GM18502 (cell line): ENCODE results near the gene RGS12.
"Not testable (repeated sequence)": the region's sequence is repeated elsewhere in the genome, so short reads cannot be mapped to it uniquely, and the experiment has no call there.

Experiments used
- ATAC-seq: cut with Tn5 transposase; IDR thresholded peaks from one replicate; pipeline ENCODE4 v1.9.1; 2021; ENCODE audit warnings: mild to moderate bottlenecking; ENCODE audit not compliant: unreplicated experiment, poor library complexity

Gene RGS12

DNA sequence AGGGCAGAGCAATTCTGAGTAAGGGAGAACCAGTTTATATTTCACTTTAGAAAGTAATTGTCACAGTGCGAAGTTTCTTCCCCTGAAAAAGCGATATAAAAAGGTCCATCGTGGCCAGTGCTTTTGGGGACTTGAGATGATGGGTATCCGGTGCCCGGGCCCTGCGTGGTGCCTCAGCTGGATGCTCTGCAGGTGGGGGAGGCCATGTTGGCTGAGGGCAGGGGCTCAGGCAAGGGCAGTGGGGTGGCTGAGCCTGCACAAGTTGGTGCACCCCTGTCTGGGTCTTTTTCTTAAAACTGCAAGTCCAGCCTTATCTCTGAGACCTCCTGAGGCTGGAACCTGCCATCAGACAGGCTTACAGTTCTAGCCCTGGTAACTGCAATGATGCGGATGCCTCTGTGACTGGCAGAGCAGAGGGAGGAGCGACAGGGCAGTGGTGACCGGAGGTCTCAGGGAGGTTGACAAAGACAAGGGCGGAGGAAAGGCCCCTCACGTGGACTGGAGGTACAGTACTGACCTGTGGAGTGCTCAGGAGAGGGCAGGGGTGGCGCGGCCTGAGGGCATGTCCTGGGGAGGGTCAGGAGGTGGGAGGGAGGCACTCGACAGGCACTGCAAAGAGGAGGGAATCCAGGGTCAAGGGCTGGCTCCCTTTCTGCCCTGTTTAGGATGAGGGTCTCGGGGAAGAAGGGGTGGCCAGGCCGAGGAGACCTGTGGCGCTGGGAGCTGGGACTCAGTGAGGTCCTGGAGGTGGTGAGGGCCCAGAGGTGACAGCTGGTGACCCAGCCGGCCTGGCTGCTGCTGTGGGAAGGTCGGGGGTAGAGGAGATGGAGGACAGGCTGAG, 1.8 kb downstream of the RGS12 start:
- no peak for ATAC-seq

DNA sequence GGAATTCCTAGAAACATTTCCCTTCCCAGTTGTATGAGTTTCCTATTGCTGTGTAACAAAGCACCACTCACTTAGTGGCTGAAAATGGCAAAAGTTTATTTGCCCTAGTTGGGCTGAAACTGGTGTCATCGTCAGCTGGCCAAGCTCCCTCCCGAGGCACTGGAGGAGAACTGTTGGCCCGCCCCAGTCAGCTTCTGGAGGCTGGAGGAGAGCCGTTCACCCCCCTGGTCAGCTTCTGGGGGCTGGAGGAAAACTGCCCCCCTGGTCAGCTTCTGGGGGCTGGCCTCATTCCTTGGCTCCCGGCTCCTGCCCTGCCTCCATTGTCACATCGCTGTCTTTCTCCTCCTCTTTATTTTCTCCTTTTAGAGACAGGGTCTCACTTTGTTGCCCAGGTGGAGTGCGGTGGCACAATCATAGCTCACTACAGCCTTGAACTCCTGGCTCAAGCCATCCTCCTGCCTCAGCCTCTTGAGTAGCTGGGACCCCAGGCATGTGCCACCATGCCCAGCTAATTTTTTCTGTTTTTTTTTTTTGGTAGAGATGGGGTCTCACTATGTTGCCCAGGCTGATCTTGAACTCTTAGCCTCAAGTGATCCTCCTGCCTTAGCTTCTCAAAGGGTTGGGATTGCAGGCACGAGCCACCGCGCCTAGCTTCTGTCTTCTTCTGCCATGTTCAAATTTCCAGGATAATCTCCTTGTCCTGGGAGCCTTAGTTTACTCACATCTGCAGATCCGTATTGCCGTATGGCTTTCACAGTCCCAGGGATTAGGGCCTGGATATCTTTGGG, 3.2 kb downstream of the RGS12 start:
- ATAC-seq = no peak

DNA sequence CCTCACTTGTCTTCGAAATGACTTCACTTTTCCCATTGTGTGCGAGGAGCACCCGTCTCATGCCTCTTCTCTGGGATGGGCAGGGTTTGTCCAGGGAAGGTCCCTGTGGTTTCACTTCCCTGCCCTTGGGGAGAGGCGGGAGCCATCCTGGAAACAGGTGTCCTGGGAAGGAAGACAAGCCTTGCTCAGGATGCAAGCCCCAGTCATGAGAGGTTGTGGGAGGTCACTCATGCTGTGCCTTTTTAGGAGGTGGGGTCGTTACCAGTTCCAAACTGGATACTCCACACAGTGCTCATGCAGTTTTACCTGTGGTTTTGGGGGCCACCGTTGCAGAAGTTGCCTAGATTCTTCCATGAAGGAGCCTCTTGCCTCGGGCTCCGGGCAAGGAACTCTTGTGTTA, 3.8 kb downstream of the RGS12 start:
- no peak for ATAC-seq

DNA sequence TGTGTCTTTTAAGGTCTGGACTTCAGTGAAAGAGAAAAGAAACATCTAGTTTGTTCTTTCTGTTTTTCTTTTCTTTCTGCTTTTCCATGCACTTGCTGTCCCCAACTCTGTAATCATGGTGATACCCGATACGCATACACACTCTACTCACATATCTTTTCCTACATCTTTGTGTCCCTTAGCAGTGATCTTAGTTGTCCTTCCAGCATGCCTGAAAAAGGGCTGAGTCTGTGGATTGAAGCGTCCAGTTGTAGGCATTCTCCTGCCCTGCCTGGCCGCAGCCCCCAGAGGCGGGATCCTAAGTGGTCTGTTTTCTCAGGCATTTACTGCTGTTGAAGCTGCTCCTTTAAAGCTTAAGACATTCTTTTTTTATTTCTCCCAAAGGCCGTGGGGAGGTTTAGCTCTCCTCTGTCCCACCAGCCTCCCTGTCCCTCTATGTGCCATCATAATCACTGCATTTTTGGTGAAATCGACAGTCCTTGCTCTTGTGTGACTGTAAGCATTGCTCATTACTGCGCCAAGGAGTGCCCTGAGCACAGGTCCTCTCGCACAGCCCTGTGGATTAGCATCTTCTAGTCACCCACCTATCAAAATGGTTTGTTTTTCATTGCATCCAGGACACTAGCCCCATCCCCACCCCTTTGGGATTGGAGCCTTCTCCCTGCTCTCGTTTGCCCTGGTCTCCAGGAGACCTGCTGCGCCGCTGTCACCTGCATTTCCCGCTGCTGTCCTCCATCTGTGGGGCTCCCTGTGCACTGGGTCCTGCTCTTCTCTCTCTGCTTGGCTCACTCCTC, 4.4 kb downstream of the RGS12 start:
- no peak for ATAC-seq

DNA sequence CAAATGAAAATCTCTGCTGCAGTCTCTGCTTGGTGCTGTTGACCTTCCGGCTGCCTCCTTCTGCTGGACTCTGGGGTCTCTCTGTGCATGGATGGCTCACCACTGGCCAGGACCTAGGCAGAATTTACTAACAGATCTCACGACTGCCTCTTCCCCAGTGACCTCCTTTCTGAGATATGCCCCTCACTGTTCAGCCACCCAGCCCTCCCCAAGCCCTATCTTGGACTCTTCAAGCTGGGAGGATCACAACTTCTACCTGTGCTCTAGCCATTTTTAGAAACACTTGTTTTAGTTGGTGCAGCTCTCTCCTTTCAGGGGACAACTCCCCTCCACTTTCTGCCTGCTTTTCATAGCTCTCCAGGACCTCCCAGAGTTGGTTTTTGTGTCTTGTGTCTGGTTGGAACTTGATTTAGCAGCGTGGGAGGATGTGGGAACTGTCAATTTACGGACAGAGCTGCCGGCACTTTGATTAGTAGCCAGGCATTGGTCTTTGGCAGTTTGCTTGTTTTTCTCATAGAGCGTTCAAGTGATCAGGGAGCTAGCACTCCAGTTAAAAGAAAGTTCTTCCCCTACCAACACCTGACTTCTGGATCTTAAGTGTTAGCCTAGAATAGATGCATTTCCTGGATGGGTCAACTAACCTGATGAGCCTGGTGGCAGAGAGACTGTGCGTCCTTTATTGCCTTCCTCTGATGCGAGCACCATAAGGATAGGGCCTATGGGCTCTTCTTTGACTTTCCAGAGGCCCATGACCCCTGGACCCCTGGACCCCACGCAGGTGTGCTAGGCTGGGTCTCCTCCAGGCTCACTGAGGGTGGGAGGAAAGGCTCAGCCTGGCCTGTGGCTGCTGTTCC, 6.5 kb downstream of the RGS12 start:
- no peak for ATAC-seq

DNA sequence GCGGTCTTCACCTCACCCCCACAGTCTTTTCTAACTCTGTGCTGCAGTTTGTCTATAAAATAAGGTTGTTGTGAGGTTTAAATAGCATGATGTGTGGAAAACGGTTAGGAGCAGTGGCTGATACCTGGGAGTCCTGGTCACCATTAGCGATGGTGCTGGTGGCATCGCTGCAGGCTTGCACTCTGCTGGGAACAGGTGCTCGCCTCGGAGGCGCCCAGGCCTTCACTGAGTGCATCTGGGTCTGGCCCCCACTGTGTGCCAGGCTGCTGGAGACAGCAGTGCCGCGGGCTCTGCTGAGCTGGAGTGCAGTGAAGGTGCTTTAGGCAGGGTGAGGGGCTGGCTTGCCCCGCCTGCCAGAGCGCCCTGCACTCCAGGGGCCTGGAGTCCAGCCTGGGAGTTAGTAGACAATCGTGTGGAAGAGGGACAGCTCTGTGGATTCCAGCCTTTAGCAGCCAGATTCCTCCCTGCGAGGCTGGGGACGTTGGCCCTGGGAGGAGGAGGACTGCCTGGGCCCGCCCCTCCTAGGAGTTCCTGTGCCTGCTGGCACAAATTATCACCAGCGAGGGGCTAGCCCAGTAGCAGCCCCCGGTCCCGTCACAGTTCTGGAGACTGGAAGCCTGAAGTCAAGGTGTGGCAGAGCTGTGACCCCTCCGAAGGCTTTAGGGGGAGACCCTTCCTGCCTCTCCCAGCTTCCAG, 7.3 kb downstream of the RGS12 start:
- ATAC-seq = no peak

DNA sequence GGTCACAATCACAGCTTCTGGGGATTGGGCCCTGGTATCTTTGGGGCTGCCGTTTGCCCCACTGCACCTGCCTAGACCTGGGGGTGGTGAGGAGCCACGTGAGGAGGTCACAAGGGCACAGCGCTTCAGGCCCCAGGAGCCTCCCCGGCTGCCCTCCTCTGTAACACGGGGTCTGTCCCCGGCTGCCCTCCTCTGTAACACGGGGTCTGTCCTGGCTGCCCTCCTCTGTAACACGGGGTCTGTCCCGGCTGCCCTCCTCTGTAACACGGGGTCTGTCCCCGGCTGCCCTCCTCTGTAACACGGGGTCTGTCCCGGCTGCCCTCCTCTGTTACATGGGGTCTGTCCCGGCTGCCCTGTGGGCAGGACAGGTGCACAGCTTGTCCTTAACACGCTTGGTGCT, 8.1 kb downstream of the RGS12 start:
- not testable (repeated sequence) for ATAC-seq

DNA sequence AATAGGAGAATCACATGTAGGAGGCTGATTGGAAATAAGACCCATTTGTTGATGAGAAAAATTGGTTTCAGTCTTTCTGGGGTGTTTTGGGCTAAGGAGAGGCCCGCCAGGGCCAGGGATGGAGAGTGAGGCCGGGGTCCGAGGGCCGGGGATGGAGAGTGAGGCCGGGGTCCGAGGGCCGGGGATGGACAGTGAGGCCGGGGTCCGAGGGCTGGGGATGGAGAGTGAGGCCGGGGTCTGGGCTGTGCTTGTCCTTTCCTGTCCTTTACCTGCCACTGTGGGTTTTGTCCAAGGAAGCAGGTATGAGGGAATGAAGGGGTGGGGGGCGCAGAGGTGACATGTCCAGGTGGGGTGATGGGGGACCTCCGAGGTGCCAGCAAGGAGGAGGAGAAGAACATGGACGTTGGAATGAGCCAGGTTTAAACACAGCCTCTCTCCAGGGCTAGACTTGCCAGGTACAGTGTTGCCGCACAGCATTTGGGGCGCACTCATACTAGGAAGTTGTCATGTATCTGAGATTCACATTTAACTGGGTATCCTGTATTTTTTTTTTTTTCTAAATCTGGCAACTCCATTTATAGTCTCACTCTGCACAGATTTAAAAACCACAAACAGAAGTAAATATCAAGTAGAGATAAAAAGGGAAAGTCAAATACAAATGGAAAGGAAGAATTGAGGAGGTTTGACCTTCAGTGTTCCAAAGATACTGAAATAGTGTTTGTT, 8.8 kb downstream of the RGS12 start:
- ATAC-seq = no peak

DNA sequence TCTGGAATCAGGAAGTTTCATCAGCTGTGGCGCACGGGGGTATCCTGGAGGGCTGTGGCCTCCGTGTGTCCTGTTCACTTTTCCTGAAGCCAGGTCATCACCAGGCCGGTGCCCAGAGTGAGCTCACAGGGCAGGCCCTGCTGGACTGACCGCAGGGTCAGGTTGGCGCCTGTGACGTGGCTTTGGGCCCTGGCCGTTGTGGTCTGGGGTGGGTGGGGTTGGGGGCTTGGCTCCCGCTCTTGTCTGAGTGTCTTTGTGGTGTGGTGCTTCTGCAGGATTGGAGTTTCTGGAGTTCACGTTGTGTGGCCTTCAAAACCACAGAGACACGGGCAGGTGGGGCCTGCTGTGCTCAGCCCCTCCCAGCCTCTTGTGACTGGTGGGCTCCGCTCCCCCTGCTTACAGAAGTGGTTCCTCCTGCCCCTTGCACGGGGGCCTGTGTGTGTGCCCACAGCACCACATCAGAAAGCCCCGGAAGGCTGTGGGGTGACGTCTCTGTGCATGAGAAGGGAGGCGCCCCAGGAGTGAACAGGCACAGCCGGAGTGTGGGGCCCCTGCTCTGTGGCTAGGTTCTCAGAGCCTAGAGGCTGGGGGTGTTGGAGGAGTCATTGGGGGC, 9.5 kb downstream of the RGS12 start:
- ATAC-seq = no peak

DNA sequence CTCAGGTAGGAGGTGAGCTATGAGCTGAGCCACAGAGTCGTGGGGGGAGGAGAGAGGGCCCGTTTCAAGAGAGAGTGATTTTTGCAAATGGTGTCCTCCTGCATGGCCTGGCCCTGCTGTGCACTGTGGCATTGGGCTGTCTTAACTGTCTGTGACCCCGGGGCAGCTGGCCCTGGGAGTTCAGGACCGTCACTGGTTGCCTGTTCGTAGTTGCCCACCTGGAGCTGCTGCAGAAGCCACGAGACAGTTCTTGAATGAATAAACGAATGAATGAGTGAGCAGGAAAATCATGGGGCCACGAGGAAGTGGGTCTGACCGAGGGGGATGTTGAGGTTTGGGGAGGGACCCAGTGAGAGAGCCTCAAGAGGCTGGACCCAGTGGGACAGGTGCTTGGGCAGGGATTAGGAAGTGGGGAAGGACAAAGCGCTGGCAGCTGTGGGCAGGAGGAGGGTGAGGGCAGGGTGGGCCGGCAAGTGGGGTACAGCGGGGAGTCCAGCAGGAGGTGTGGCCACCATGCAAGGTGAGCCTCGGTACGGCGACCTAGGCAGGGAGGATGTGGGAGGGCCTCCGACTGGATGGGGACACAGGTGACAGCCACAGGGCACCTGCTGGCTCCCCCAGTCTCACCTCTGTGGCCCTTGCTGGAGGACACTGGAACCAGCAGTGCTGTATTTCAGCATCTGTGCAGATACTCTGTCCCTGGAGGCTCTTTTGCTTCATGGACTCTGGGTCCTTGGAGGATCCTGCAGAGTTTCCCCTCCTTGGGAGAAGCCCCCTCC, 10.2 kb downstream of the RGS12 start:
- no peak for ATAC-seq

DNA sequence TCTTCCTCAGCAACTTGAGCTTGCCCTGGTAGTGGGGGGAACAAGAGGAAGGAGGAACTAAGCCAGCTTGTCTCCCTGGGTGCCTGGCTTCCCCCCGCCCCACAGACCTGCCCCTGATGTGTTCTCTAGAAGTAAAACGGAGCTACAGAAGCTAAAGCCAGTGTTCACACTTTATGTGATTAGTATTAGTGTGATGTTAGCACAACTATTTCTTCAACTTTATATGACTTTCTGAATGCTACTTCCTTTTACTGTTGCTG, 10.7 kb downstream of the RGS12 start:
- no peak for ATAC-seq

DNA sequence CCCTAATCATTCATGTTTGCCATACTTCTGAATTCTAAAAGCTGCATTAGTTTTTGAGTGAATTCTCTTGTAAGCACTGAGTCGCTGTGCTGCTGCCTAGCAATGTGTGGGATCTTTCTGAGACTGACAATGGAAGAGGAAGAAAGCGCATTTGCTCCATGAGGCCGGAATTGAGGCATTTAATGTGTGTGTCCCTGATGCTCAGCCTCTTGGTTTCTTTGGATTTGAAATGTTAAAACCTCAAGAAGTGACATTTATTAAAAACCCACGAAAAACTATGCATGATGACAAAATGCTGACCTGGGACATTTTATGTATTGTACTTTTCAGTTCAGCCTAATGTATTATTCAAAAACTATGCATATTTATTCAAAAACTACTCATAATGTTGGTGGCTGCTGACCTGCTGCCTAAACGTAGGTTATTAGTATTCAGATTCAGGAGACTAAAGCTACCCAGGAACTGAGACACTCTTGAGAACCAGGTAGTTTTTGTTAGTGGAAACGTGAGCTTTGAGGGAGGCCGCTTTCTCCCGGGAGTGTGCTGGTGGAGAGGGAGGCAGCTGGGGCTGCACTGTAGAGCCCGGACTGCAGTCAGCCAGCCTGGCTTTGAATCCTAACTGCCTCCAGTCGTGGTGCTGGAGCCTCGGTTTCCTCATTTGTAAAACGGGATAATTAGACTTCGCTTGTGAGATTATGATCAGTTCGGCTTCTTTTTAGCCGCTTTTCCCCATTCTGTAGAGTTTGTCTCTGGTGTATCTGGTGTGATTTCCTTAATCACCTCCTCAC, 11.3 kb downstream of the RGS12 start:
- ATAC-seq = no peak

DNA sequence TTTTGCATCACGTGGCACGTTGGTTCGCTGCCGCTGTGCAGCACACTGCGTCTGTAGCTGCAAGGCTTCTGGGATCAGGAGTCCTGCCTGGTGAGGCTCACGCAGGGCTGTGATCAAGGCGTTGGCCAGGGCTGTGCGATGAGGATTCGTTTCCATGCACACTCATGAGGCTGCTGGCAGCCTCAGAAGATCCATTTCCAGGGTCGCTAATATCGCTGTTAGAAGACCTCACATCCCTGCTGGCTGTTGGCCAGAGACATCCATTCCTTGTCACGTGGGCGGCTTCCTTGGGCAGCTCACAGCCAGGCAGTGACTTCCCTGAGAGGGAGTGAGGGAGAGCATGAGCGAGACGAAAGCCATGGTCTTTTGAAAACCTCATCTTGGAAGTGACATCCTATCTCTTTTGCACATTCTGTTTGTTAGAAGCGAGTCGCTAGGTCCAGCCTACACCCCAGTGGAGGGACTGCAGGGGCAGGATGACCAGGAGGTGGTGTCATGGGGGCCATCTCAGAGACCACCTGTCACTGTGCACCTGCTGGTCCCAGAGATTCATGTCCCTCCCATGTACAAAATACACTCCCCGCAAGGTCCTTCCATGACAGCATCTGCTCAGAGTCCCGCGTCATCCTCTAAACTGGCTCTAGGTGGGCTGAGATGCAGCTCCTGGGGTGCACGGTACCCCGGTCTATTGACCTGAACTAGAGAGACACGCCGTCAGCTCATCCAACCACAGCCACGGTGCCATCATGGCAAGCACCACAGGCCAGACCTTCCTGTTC, 12.2 kb downstream of the RGS12 start:
- no peak for ATAC-seq

DNA sequence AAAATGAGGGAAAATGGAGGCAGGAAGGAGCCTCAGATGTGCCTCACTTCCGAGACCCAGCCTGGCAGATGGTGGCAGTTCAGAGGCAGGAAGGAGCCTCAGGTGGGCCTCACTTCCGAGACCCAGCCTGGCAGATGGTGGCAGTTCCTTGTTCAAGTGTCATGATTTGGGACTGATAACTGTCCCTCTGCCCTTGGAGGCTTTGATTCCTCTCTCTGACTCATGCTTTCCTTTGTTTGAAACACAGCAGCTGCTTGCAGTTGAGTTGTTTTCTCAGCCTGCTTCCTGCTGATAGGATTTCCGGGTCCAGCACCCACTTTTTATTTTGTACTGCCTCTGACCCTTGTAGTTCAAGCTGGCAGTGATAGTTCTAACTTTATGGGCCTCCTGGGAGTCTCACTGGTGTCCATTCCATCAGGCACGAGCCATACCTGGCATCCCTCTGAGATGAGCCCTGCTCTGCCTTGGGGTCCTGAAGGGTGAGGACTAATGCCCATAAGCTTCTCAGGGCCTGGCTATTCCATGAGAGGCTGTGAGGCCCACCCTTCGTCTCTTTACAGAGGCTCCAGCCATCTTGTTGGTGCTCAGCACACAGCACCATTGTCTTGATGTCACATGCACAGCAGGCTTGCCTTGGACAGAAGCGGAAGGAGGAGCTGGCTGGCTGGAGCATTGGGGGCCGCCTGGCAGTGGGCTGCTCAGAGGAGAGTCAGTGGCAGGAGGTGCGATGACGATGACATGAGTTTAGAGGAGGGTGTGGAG, 13.0 kb downstream of the RGS12 start:
- ATAC-seq = no peak

DNA sequence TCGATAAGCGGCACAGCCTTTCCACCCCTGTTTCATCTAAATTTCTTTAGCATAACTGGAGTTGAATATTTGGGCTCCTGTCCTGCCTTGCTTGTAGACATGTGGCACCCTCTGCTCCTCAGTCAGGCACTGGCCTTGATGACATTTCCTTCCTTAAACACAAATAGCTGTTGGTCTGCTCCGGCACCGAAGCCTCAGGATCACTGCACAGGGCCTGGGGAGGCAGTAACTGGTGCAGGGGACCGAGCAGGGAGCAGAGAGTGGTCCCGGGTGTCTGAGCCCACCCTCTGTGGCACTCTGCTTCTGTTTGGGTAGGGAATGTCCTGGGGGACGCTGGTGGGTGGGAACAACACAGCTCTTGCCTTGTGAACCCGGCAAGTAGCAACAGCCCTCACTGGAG, 13.6 kb downstream of the RGS12 start:
- no peak for ATAC-seq

DNA sequence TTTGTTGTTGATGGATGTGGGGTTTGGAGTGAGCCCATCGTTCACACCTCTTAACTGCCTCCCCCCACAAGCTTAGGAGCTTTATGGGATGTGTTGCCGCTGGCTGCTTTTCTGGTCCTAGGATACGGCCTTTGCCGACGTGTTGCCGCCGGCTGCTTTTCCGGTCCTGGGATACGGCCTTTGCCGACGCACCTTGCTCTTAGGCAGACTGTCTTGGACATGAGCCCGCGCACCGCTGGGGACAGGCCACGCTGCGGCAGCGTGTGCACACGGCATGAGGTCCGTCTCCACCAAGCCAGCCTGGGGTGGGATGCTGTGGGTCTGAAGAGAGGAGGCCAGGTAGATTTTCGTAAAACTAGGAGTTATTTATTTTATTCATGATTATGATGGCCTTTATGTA, 14.2 kb downstream of the RGS12 start:
- ATAC-seq = no peak
